ENCODE results near the gene MRPL24. TPM values are rescaled to one million over a fixed set of nuclear protein-coding genes. Genes with fewer than 3 reads are reported as not detected.

MRPL24 gene
- total and polyA plus RNA-seq, 2 of the 13 experiments (the other 11 are each of a cell fraction or from before 2014, with no cell fraction given) = 38.1 to 42.9 TPM

DNA sequence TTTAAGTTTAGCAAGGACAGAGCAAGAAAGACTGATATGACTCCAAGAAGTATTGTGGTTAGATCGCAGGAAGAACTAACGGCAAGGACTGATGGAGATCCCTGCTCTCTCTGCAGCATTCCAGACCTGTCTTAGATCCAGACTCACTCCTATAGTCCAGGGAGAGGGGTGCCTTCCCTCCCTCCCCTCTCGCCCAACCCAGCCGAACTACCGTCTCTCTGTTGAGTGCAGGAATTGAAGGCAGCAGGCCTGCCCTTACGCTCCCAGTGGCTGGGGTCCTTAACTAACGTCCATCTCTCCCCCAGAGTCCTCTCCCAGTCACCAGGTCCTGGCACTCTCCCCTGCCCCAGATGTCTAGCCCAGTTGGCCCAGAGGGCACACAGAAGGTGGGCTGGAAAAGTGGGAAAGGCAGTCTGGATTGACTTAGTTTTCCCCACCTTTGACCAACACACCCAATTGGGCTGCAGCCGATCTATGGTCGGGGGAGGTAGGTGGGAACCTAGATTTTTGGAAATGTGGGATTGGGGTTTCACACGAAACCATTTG is 36.6 kb downstream of the MRPL24 start:
- Histone ChIP-seq H3K27ac (ENCODE audit: extremely low read length, insufficient read depth, low read length) (no peak overlapping the region), H4K20me1 (ENCODE audit: insufficient read depth, low read length) (no peaks in the 10 kb centered on the region), H3K9me3 (ENCODE audit: low read length) (no peaks in the 10 kb centered on the region), H2AFZ (ENCODE audit: low read length) (no peak overlapping the region), H3K4me2 (ENCODE audit: low read depth, low read length) (no peak overlapping the region), H3K36me3 (replicated peaks in 1 of 2; ENCODE audit: control insufficient read depth in 1 of 2, insufficient read depth in 2 of 2, low read length in 2 of 2) (no peaks in the 10 kb centered on the region), H3K9ac (ENCODE audit: insufficient read depth, low read depth, low read length) (no peak overlapping the region), H3K27me3 (ENCODE audit: control insufficient read depth in 1 of 2, insufficient read depth in 2 of 2, low read length in 2 of 2) (peaks cover 8 to 70% of the 10 kb centered on the region in 2 experiments), H3K4me3 (replicated peaks in 1 of 3; ENCODE audit: insufficient read depth in 1 of 3, low read depth in 2 of 3, low read length in 3 of 3) (peak overlapping the region in 1 of 3 experiments; percentile 66; a peak in 1 of 6 replicates), H3K4me1 (ENCODE audit: insufficient read depth, low read length) (peaks cover 25% of the 10 kb centered on the region), H3K79me2 (ENCODE audit: insufficient read depth, low read length) (no peaks in the 10 kb centered on the region)
- ChIA-PET CTCF (ENCODE audit: low intra/inter-chr PET ratio, low total read pairs) (interaction anchor here (3.0 kb wide), 1 partner anchor 15 kb away, joined by 30 read pairs; no protein-coding TSS in a partner anchor), POLR2A (interaction anchor here (1.4 kb wide), 1 partner anchor 24 kb away, joined by 3 read pairs; the partner anchor contains the start of genes ISG20L2 and METTL25B)
- in situ Hi-C loops (cut with HindIII; ENCODE audit: extremely low pct_ligation_motif_present, low pct_unique_long_range_greater_than_20kb) (no loop called here), intact Hi-C loops (cut with micrococcal nuclease; ENCODE audit: unreplicated experiment) (no loop called here)
- no peak for ATAC-seq
- FAIRE-seq = no peak
- DNase-seq (ENCODE audit: low spot score) = no peak
- BruUV-seq (replicated peaks) = no TSS peak
- TF ChIP-seq TSC22D2 (CRISPR knock-in tag; IDR thresholded peaks at IDR 0.05; ENCODE audit: borderline replicate concordance) (no peak), NFAT5 (CRISPR knock-in tag; IDR thresholded peaks at IDR 0.05) (no peak), ZKSCAN8 (CRISPR knock-in tag; IDR thresholded peaks at IDR 0.05; ENCODE audit: borderline replicate concordance) (no peak), NR2F2 (IDR thresholded peaks at IDR 0.05; ENCODE audit: borderline replicate concordance, low read depth) (no peak), ZNF432 (CRISPR knock-in tag; IDR thresholded peaks at IDR 0.05; ENCODE audit: borderline replicate concordance) (no peak), RORA (CRISPR knock-in tag; IDR thresholded peaks at IDR 0.05) (no peak), SNAI1 (CRISPR knock-in tag; IDR thresholded peaks at IDR 0.05; ENCODE audit: borderline replicate concordance) (no peak), EEA1 (CRISPR knock-in tag; IDR thresholded peaks at IDR 0.05; ENCODE audit: borderline replicate concordance) (no peak), YEATS4 (CRISPR knock-in tag; IDR thresholded peaks at IDR 0.05; ENCODE audit: borderline replicate concordance) (no peak), ZC3H4 (CRISPR knock-in tag; IDR thresholded peaks at IDR 0.05; ENCODE audit: borderline replicate concordance) (no peak), SNAPC5 (CRISPR knock-in tag; IDR thresholded peaks at IDR 0.05; ENCODE audit: borderline replicate concordance) (no peak), IRX3 (CRISPR knock-in tag; IDR thresholded peaks at IDR 0.05; ENCODE audit: borderline replicate concordance, low read depth) (no peak), SRSF1 (optimal IDR thresholded peaks at IDR 0.05; ENCODE audit: low read depth, low read length) (no peak), ZNF441 (CRISPR knock-in tag; IDR thresholded peaks at IDR 0.05; ENCODE audit: borderline replicate concordance) (no peak), RARG (CRISPR knock-in tag; IDR thresholded peaks at IDR 0.05; ENCODE audit: low read depth) (no peak)
- TF ChIP-seq, protein P1, sequence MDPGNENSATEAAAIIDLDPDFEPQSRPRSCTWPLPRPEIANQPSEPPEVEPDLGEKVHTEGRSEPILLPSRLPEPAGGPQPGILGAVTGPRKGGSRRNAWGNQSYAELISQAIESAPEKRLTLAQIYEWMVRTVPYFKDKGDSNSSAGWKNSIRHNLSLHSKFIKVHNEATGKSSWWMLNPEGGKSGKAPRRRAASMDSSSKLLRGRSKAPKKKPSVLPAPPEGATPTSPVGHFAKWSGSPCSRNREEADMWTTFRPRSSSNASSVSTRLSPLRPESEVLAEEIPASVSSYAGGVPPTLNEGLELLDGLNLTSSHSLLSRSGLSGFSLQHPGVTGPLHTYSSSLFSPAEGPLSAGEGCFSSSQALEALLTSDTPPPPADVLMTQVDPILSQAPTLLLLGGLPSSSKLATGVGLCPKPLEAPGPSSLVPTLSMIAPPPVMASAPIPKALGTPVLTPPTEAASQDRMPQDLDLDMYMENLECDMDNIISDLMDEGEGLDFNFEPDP (CRISPR knock-in tag; conservative IDR thresholded peaks at IDR 0.05) = no peak
- 35% methylated on average over 10 of the region's 10 CpGs for WGBS (ENCODE audit: low lambda C conversion rate)

All from HepG2 (cell line).